Effector CD8-positive, alpha-beta T cell (primary cell): ENCODE measurements around the gene CYLD.

ENCODE experiments used
- DNase-seq: peaks from one replicate; lab custom pipeline; 2025; lab: John Stamatoyannopoulos, UW
- total RNA-seq, 4 experiments: gene quantifications; one replicate each; lab custom pipeline; 2026; lab: John Stamatoyannopoulos, UW

CYLD gene
- 594 to 750 (median 698) reads per million in 4 experiments for total RNA-seq

GRCh38 chr16:50741781-50742575, at the start of gene CYLD:
CYLD (plus strand) TSS chr16:50742086; CDS start chr16:50749699, 7,613 bp downstream.
- peak; percentile 99 for DNase-seq

- DNase-seq = no peak
Measured at GRCh38 chr16:50692644-50692998, 49.3 kb upstream of the CYLD start.

- no peak for DNase-seq
Measured at GRCh38 chr16:50692999-50693781, 48.7 kb upstream of the CYLD start, which contains the start of gene NOD2. NOD2 (plus strand) TSS chr16:50693606; CDS start chr16:50699496, 5,890 bp downstream.

- no peak for DNase-seq
Measured at GRCh38 chr16:50694206-50694605, 47.7 kb upstream of the CYLD start.

- DNase-seq = no peak
Measured at GRCh38 chr16:50695017-50696000, 46.6 kb upstream of the CYLD start.

- no peak for DNase-seq
Measured at GRCh38 chr16:50696126-50696525, 45.8 kb upstream of the CYLD start.

GRCh38 chr16:50696575-50697420, 45.1 kb upstream of the CYLD start:
- DNase-seq = no peak

- no peak for DNase-seq
Measured at GRCh38 chr16:50697421-50697715, 44.5 kb upstream of the CYLD start.

GRCh38 chr16:50697881-50698767, 43.8 kb upstream of the CYLD start:
- no peak for DNase-seq

GRCh38 chr16:50699326-50700159, 42.3 kb upstream of the CYLD start:
- no peak for DNase-seq

- DNase-seq = no peak
Measured at GRCh38 chr16:50702725-50703124, 39.2 kb upstream of the CYLD start.

- no peak for DNase-seq
Measured at GRCh38 chr16:50704245-50704644, 37.6 kb upstream of the CYLD start.

- no peak for DNase-seq
Measured at GRCh38 chr16:50705436-50706110, 36.3 kb upstream of the CYLD start.

- no peak for DNase-seq
Measured at GRCh38 chr16:50706250-50706649, 35.6 kb upstream of the CYLD start.

GRCh38 chr16:50708373-50709060, 33.4 kb upstream of the CYLD start:
- DNase-seq = no peak

- no peak for DNase-seq
Measured at GRCh38 chr16:50709061-50709684, 32.7 kb upstream of the CYLD start.

GRCh38 chr16:50709980-50710379, 31.9 kb upstream of the CYLD start:
- DNase-seq = no peak
